GM23338 (cell line): ENCODE results near the gene DGKD. TPM values are rescaled to one million over a fixed set of nuclear protein-coding genes. Genes with fewer than 3 reads are reported as not detected.

Source experiments
- ATAC-seq: fragments of 200-7000 bp; cut with Tn5 transposase; 3 replicates; pipeline ENCODE4 v1.9.1; 2020
- DNase-seq: peaks from one replicate; pipeline ENCODE4 v3.0.0-alpha.2; 2015; ENCODE audit warnings: low spot score
- H2AFZ ChIP-seq: fragments of 200-600 bp; sonication (generic); 2 replicates; pipeline ENCODE4 v1.8.0; 2016; ENCODE audit warnings: antibody characterized with exemption, mild to moderate bottlenecking, moderate library complexity
- H3F3A ChIP-seq: fragments of 200-600 bp; sonication (generic); replicated peaks from 2 replicates; pipeline ENCODE4 v1.8.0; 2017; ENCODE audit warnings: antibody characterized with exemption, mixed run types, low read depth
- H3K27ac ChIP-seq: fragments of 200-600 bp; sonication (generic); 2 replicates; pipeline ENCODE4 v1.6.1; 2016; ENCODE audit warnings: low read depth
- H3K27me3 ChIP-seq: fragments of 200-600 bp; sonication (generic); 2 replicates; pipeline ENCODE4 v1.8.0; 2016; ENCODE audit warnings: mild to moderate bottlenecking, mixed run types, moderate library complexity; ENCODE audit not compliant: insufficient read depth
- H3K36me3 ChIP-seq: fragments of 200-600 bp; sonication (generic); 2 replicates; pipeline ENCODE4 v1.8.0; 2016; ENCODE audit warnings: mild to moderate bottlenecking; ENCODE audit not compliant: insufficient read depth
- H3K4me1 ChIP-seq: fragments of 200-600 bp; sonication (generic); 2 replicates; pipeline ENCODE4 v1.8.0; 2016; ENCODE audit warnings: mild to moderate bottlenecking, moderate library complexity; ENCODE audit not compliant: insufficient read depth
- H3K4me2 ChIP-seq: fragments of 200-600 bp; sonication (generic); 2 replicates; pipeline ENCODE4 v1.7.1; 2017; ENCODE audit warnings: mixed run types
- H3K4me3 ChIP-seq: fragments of 200-600 bp; sonication (generic); 2 replicates; pipeline ENCODE4 v1.6.1; 2016; ENCODE audit warnings: mixed run types
- H3K79me2 ChIP-seq: fragments of 200-600 bp; sonication (generic); replicated peaks from 2 replicates; pipeline ENCODE4 v1.8.0; 2017; ENCODE audit warnings: mild to moderate bottlenecking; ENCODE audit not compliant: insufficient read depth
- H3K9me2 ChIP-seq: fragments of 200-600 bp; sonication (generic); 2 replicates; pipeline ENCODE4 v1.8.0; 2017; ENCODE audit not compliant: insufficient read depth
- H4K20me1 ChIP-seq: fragments of 200-600 bp; sonication (generic); replicated peaks from 2 replicates; pipeline ENCODE4 v1.8.0; 2017; ENCODE audit warnings: mild to moderate bottlenecking; ENCODE audit not compliant: insufficient read depth
- H3K27ac Mint-ChIP-seq: 2 replicates; pipeline ENCODE4 v1.8.0; 2020; ENCODE audit warnings: inconsistent platforms, mild to moderate bottlenecking, moderate library complexity, mixed read lengths
- H3K27me3 Mint-ChIP-seq: 3 replicates; pipeline ENCODE4 v1.8.0; 2022; ENCODE audit warnings: low read depth, mild to moderate bottlenecking, moderate library complexity, mixed read lengths, inconsistent platforms; ENCODE audit not compliant: insufficient read depth, poor library complexity
- H3K36me3 Mint-ChIP-seq: 3 replicates; pipeline ENCODE4 v1.8.0; 2021; ENCODE audit warnings: low read depth, mild to moderate bottlenecking, inconsistent platforms, moderate library complexity, mixed read lengths
- H3K4me1 Mint-ChIP-seq: 3 replicates; pipeline ENCODE4 v1.8.0; 2020; ENCODE audit warnings: mild to moderate bottlenecking, inconsistent platforms, mixed read lengths
- H3K4me3 Mint-ChIP-seq: 3 replicates; pipeline ENCODE4 v1.8.0; 2021; ENCODE audit warnings: moderate library complexity, mild to moderate bottlenecking, inconsistent platforms, mixed read lengths
- H3K9me3 Mint-ChIP-seq: 3 replicates; pipeline ENCODE4 v1.8.0; 2020; ENCODE audit warnings: moderate library complexity, mild to moderate bottlenecking, inconsistent platforms, mixed read lengths
- EZH2phosphoT487 ChIP-seq: fragments of 200-600 bp; sonication (generic); IDR thresholded peaks from one replicate; pipeline ENCODE4 v1.8.1; 2018; ENCODE audit warnings: antibody characterized with exemption; ENCODE audit not compliant: unreplicated experiment
- STAT1 ChIP-seq: IDR thresholded peaks from one replicate; pipeline ENCODE4 v1.6.1; 2016; ENCODE audit warnings: antibody characterized with exemption; ENCODE audit not compliant: unreplicated experiment
- ZNF331 ChIP-seq: fragments of 250-450 bp; sonication (Bioruptor Pico); IDR thresholded peaks from 2 replicates; pipeline ENCODE4 v1.5.0; 2020; ENCODE audit warnings: low read depth, mild to moderate bottlenecking, moderate library complexity
- long read RNA-seq: library from polyadenylated mRNA; unstranded; transcript quantifications from one replicate; pipeline ENCODE4 v2.0.0, GENCODE V29; 2020; ENCODE audit not compliant: unreplicated experiment
- polyA plus RNA-seq: library from polyadenylated mRNA; unstranded; fragments of >200 nt; fragmentation: Nextera tagmentation; extraction: Ambion mirVana; gene quantifications from 2 replicates; pipeline ENCODE4 v1.2.1, GENCODE V29; 2016
- total RNA-seq: library from RNA; depleted of rRNA; stranded (reverse); fragments of >200 nt; shearing (Covaris generic); gene quantifications from 2 replicates; pipeline ENCODE4 v1.2.3, GENCODE V29; 2014; rRNA removed
- TF ChIP-seq, protein P1 (sequence below), 2 experiments: fragments of 200-600 bp in 1 of 2; sonication (generic) in 1 of 2; conservative IDR thresholded peaks; 2 replicates each; pipeline versions ENCODE4 v1.5.1 to v1.6.1; 2016 to 2017; ENCODE audit warnings: antibody characterized with exemption in 2 of 2, low read depth in 2 of 2, mild to moderate bottlenecking in 2 of 2, moderate library complexity in 1 of 2

DGKD gene, protein sequence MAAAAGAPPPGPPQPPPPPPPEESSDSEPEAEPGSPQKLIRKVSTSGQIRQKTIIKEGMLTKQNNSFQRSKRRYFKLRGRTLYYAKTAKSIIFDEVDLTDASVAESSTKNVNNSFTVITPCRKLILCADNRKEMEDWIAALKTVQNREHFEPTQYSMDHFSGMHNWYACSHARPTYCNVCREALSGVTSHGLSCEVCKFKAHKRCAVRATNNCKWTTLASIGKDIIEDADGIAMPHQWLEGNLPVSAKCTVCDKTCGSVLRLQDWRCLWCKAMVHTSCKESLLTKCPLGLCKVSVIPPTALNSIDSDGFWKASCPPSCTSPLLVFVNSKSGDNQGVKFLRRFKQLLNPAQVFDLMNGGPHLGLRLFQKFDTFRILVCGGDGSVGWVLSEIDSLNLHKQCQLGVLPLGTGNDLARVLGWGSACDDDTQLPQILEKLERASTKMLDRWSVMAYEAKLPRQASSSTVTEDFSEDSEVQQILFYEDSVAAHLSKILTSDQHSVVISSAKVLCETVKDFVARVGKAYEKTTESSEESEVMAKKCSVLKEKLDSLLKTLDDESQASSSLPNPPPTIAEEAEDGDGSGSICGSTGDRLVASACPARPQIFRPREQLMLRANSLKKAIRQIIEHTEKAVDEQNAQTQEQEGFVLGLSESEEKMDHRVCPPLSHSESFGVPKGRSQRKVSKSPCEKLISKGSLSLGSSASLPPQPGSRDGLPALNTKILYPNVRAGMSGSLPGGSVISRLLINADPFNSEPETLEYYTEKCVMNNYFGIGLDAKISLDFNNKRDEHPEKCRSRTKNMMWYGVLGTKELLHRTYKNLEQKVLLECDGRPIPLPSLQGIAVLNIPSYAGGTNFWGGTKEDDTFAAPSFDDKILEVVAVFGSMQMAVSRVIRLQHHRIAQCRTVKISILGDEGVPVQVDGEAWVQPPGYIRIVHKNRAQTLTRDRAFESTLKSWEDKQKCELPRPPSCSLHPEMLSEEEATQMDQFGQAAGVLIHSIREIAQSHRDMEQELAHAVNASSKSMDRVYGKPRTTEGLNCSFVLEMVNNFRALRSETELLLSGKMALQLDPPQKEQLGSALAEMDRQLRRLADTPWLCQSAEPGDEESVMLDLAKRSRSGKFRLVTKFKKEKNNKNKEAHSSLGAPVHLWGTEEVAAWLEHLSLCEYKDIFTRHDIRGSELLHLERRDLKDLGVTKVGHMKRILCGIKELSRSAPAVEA
- total RNA-seq (20.5 and 23.4 TPM in 2 replicates), polyA plus RNA-seq (10.6 and 11.1 TPM in 2 replicates)
- long read RNA-seq, partial matches to known transcripts, result 2 of 2 reads
- long read RNA-seq, other reads (novel, unspliced or antisense), result 0 of 2 reads

DNA sequence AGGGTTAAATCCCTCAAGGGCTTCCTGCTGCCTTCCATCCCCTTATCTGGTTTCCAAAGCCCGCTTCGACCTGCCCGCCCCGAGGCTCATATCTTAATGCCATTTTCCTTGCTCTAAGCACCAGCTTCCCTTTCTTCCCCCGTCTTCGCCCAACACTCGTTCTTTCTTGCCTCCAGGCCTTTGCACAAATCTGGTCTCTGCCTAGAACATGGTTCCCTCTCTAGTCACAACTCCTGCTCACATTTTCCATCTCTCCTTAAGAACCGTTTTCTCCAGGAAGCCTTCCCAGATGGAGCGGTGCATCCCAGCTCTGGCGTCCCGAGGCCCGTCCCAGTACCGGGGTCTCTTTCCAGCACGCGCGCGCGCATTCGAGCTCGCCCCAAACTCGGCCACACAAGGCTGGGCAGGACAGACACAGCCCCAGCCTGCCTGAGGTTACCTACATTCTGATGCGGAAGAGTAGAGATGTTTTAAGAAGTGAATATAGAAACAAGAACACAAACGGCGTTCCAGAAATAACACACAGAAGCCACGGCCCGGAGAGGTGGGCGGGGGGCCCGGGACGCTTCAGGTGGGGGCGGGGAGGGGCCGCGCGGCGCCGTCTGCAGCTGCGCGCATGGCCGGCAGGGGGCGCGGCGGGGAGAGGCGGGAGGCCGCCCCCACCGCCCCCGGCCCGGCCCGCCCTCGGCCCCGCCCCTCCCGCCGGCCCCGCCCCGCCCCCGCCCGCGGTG, at the start of gene DGKD:
TSS of gene DGKD (plus strand) at position 726 of the 731 bp plus-strand sequence. CDS start 25 bp downstream, outside the sequence.
- no peaks in the 10 kb centered on the region for H3K36me3 Mint-ChIP-seq
- Histone ChIP-seq H3K4me2 (peak within 1 kb of the TSS; percentile 97), H3K27ac (no peak within 1 kb of the TSS), H3K36me3 (no peaks in the 10 kb centered on the region), H4K20me1 (peaks cover 20% of the 10 kb centered on the region), H3K79me2 (peaks cover 34% of the 10 kb centered on the region), H3K9me2 (no peaks in the 10 kb centered on the region), H2AFZ (peak within 1 kb of the TSS; percentile 99), H3K27me3 (peaks cover 32% of the 10 kb centered on the region), H3K4me1 (peaks cover 5% of the 10 kb centered on the region; the same call in 1 of the 2 replicates), H3K4me3 (peak within 1 kb of the TSS; percentile 85), H3F3A (no peaks in the 10 kb centered on the region)
- H3K4me1 Mint-ChIP-seq, result peaks cover 18% of the 10 kb centered on the region
- no peaks in the 10 kb centered on the region; the same call in 2 of the 3 replicates for H3K9me3 Mint-ChIP-seq
- ATAC-seq (peak; percentile 79), DNase-seq (peak; percentile 79)
- peak within 1 kb of the TSS; percentile 54 for H3K27ac Mint-ChIP-seq
- H3K4me3 Mint-ChIP-seq, result peak within 1 kb of the TSS; percentile 87
- H3K27me3 Mint-ChIP-seq, result peaks cover 30% of the 10 kb centered on the region
- TF ChIP-seq, protein P1, sequence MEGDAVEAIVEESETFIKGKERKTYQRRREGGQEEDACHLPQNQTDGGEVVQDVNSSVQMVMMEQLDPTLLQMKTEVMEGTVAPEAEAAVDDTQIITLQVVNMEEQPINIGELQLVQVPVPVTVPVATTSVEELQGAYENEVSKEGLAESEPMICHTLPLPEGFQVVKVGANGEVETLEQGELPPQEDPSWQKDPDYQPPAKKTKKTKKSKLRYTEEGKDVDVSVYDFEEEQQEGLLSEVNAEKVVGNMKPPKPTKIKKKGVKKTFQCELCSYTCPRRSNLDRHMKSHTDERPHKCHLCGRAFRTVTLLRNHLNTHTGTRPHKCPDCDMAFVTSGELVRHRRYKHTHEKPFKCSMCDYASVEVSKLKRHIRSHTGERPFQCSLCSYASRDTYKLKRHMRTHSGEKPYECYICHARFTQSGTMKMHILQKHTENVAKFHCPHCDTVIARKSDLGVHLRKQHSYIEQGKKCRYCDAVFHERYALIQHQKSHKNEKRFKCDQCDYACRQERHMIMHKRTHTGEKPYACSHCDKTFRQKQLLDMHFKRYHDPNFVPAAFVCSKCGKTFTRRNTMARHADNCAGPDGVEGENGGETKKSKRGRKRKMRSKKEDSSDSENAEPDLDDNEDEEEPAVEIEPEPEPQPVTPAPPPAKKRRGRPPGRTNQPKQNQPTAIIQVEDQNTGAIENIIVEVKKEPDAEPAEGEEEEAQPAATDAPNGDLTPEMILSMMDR (conservative IDR thresholded peaks at IDR 0.05; ENCODE audit: low read depth in 2 of 2), result peak; percentile 12 to 49; a peak in 2 of 4 replicates
- TF ChIP-seq ZNF331 (CRISPR knock-in tag) (no peak), EZH2phosphoT487 (no peak)

DNA sequence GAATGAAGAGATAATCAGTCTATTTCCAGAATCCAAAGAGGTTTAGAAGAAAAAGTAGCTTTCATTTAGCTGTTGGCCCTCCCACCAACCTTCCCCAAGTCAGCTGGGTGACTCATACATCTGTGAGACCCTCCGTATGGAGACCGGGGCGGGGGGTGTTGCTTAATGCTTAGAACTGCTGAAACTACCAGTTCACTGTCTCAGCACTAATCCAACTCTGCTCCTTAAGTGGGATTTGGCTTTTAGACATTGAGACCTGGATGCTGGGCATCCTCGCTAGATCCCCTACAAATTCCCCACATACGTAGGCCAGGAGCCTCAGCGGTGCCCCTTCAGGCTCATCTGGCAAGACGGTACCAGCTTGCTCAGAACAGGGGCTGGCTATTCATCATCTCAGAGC, 46.7 kb upstream of the DGKD start, which contains the start of gene SAG:
TSS of gene SAG (plus strand) at position 252 of the 400 bp plus-strand sequence. CDS start 1,374 bp downstream, outside the sequence.
- no peak for TF ChIP-seq STAT1
- TF ChIP-seq, protein P1 (conservative IDR thresholded peaks at IDR 0.05; ENCODE audit: low read depth in 2 of 2), result 0 out of 4 replicates have a peak, but pooled peaks of 1 of the 2 experiments have one; percentile 10
- H3K36me3 ChIP-seq, result no peaks in the 10 kb centered on the region
- no peaks in the 10 kb centered on the region for H3K36me3 Mint-ChIP-seq
- H2AFZ ChIP-seq, result no peak within 1 kb of the TSS
- no peaks in the 10 kb centered on the region for H3K79me2 ChIP-seq
- no peak within 1 kb of the TSS for H3K4me3 Mint-ChIP-seq
- no peaks in the 10 kb centered on the region for H3K9me2 ChIP-seq
- H4K20me1 ChIP-seq, result no peaks in the 10 kb centered on the region
- H3K4me3 ChIP-seq, result no peak within 1 kb of the TSS
- no peaks in the 10 kb centered on the region for H3F3A ChIP-seq
- no peak for DNase-seq
- no peak within 1 kb of the TSS for H3K27ac Mint-ChIP-seq
- no peak within 1 kb of the TSS for H3K27ac ChIP-seq
- H3K27me3 Mint-ChIP-seq, result no peaks in the 10 kb centered on the region
- no peak within 1 kb of the TSS for H3K4me2 ChIP-seq
- H3K4me1 ChIP-seq, result no peaks in the 10 kb centered on the region
- no peaks in the 10 kb centered on the region; the same call in 2 of the 3 replicates for H3K9me3 Mint-ChIP-seq
- no peak; the same call in 2 of the 3 replicates for ATAC-seq
- no peaks in the 10 kb centered on the region for H3K27me3 ChIP-seq
- H3K4me1 Mint-ChIP-seq, result no peaks in the 10 kb centered on the region
